ENCODE results near the gene HMCN1. TPM values are rescaled to one million over a fixed set of nuclear protein-coding genes. Genes with fewer than 3 reads are reported as not detected.

Gene HMCN1
- total RNA-seq, 5 donors from 2014 or later (not counting 1 experiment from before 2014, with no cell fraction given) = 0.05 to 0.23 (median 0.16) TPM

- H3K27me3 Mint-ChIP-seq = no peaks in the 10 kb centered on the region
- DNase-seq = no peak
- Histone ChIP-seq H3K9me3 (no peaks in the 10 kb centered on the region), H3K36me3 (ENCODE audit: control insufficient read depth in 2 of 2, extremely low read depth in 1 of 2, insufficient read depth in 1 of 2, low read length in 1 of 2) (no peaks in the 10 kb centered on the region), H3K4me1 (ENCODE audit: control insufficient read depth in 1 of 2, extremely low read depth in 1 of 2, insufficient read depth in 2 of 2, low read length in 2 of 2) (no peaks in the 10 kb centered on the region), H3K27me3 (replicated peaks in 1 of 2; ENCODE audit: control insufficient read depth in 2 of 2, extremely low read depth in 1 of 2, insufficient read depth in 2 of 2, low read length in 1 of 2) (peaks cover 0 to 2% of the 10 kb centered on the region in 2 experiments), H3K27ac (ENCODE audit: low read length) (no peak overlapping the region), H3K4me3 (ENCODE audit: control insufficient read depth in 1 of 2, extremely low read depth in 1 of 2, low read length in 1 of 2) (no peak overlapping the region)
- H3K27ac Mint-ChIP-seq = no peak overlapping the region
- no peak overlapping the region for H3K4me3 Mint-ChIP-seq
- H3K36me3 Mint-ChIP-seq = no peaks in the 10 kb centered on the region
- no peak for ATAC-seq (replicated peaks in 1 of 4)
- ChIA-PET CTCF (interaction anchor here in 1 of 2 donors (0.7 kb wide), 1 partner anchor 465 kb away, joined by 4 read pairs; no protein-coding TSS in a partner anchor), POLR2A (no interaction called here)
- H3K4me1 Mint-ChIP-seq = no peaks in the 10 kb centered on the region
- peaks cover 0 to 4% (median 0%) of the 10 kb centered on the region in 3 donors for H3K9me3 Mint-ChIP-seq
- WGBS (ENCODE audit: insufficient coverage) = 100% methylated on average over 1 of the region's 4 CpGs
Observed at GRCh38 chr1:185942961-185943360, 208.8 kb downstream of the HMCN1 start.

GRCh38 chr1:185956881-185957280 is 222.7 kb downstream of the HMCN1 start:
- ChIA-PET POLR2A (no interaction called here), CTCF (no interaction called here)
- no peaks in the 10 kb centered on the region for H3K36me3 ChIP-seq (ENCODE audit: control insufficient read depth in 2 of 2, extremely low read depth in 1 of 2, insufficient read depth in 1 of 2, low read length in 1 of 2)
- H3K27ac Mint-ChIP-seq = no peak overlapping the region
- H3K9me3 Mint-ChIP-seq = no peaks in the 10 kb centered on the region
- H3K27me3 ChIP-seq (replicated peaks in 1 of 2; ENCODE audit: control insufficient read depth in 2 of 2, extremely low read depth in 1 of 2, insufficient read depth in 2 of 2, low read length in 1 of 2) = no peaks in the 10 kb centered on the region
- H3K27me3 Mint-ChIP-seq = peaks cover 8 to 14% of the 10 kb centered on the region in 2 donors
- H3K9me3 ChIP-seq = no peaks in the 10 kb centered on the region
- DNase-seq = no peak
- no peak overlapping the region for H3K27ac ChIP-seq (ENCODE audit: low read length)
- no CpG with 5 or more reads among the region's 1 CpG for WGBS (ENCODE audit: insufficient coverage)
- no peaks in the 10 kb centered on the region for H3K4me1 Mint-ChIP-seq
- H3K4me3 Mint-ChIP-seq = no peak overlapping the region
- H3K4me3 ChIP-seq (ENCODE audit: control insufficient read depth in 1 of 2, extremely low read depth in 1 of 2, low read length in 1 of 2) = no peak overlapping the region
- no peak for ATAC-seq (replicated peaks in 1 of 4)
- H3K36me3 Mint-ChIP-seq = no peaks in the 10 kb centered on the region
- no peaks in the 10 kb centered on the region for H3K4me1 ChIP-seq (ENCODE audit: control insufficient read depth in 1 of 2, extremely low read depth in 1 of 2, insufficient read depth in 2 of 2, low read length in 2 of 2)

- ATAC-seq (replicated peaks in 1 of 4) = no peak
- H3K4me1 Mint-ChIP-seq = no peaks in the 10 kb centered on the region
Observed at GRCh38 chr1:185957441-185958363, 223.5 kb downstream of the HMCN1 start.

DNA sequence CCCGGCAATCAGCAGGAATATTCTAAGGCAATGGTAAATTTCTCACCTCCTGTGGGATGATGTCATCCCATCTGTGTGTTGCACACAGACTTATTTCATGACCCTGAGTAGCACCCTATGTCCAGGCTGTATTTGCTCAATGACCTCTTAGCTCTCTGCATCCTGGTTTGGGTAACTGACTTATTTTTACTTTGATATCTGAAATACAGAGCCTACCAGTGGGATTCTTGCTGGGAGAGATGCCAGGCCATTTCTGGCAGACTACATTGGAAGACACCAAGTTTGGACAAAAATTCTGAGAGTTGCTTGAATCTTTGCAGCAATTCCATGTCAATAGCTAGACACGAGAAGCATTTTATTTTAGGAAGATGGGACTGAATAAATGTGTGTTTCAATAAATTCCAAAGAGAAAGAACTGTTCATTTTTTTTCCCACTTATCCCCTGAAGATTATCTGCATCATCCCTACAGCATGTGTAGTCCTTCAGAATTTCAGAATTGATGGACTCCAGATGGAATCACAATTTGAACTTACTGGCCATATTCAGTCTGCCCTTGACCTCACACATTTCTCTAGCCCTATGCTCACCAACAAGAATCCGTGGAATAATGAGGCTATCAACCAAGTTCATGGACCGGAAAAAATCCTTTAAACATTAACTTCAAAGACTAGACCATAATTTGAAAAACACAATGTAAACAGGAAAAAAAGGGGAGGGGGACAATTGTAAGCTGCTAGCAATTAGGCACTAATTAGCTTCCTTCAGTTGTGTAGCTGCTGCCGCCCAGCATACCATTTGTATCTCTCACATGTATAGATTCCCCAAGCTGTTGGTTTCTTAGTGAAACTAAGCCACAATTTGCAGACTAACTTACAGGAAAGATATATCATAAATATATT is 226.5 kb downstream of the HMCN1 start:
- ATAC-seq (replicated peaks in 1 of 4) (no peak), DNase-seq (no peak)
- Histone ChIP-seq H3K4me1 (ENCODE audit: control insufficient read depth in 1 of 2, extremely low read depth in 1 of 2, insufficient read depth in 2 of 2, low read length in 2 of 2) (no peaks in the 10 kb centered on the region), H3K9me3 (no peaks in the 10 kb centered on the region), H3K27ac (ENCODE audit: low read length) (no peak overlapping the region), H3K4me3 (ENCODE audit: control insufficient read depth in 1 of 2, extremely low read depth in 1 of 2, low read length in 1 of 2) (no peak overlapping the region), H3K27me3 (replicated peaks in 1 of 2; ENCODE audit: control insufficient read depth in 2 of 2, extremely low read depth in 1 of 2, insufficient read depth in 2 of 2, low read length in 1 of 2) (no peaks in the 10 kb centered on the region), H3K36me3 (ENCODE audit: control insufficient read depth in 2 of 2, extremely low read depth in 1 of 2, insufficient read depth in 1 of 2, low read length in 1 of 2) (no peaks in the 10 kb centered on the region)
- no peak overlapping the region for H3K27ac Mint-ChIP-seq
- H3K9me3 Mint-ChIP-seq = no peaks in the 10 kb centered on the region
- H3K27me3 Mint-ChIP-seq = peaks cover 12 to 13% of the 10 kb centered on the region in 2 donors
- H3K36me3 Mint-ChIP-seq = no peaks in the 10 kb centered on the region
- H3K4me3 Mint-ChIP-seq = no peak overlapping the region
- no peaks in the 10 kb centered on the region for H3K4me1 Mint-ChIP-seq
- WGBS (ENCODE audit: insufficient coverage) = 100% methylated on average over 1 of the region's 5 CpGs
- ChIA-PET CTCF (interaction anchor here in 1 of 2 donors (0.8 kb wide), 1 partner anchor 17 kb away, joined by 3 read pairs; no protein-coding TSS in a partner anchor), POLR2A (no interaction called here)

More at GRCh38 chr1:185957441-185958363, 223.5 kb downstream of the HMCN1 start:
- Histone ChIP-seq H3K4me1 (ENCODE audit: control insufficient read depth in 1 of 2, extremely low read depth in 1 of 2, insufficient read depth in 2 of 2, low read length in 2 of 2) (no peaks in the 10 kb centered on the region), H3K27ac (ENCODE audit: low read length) (no peak overlapping the region), H3K27me3 (replicated peaks in 1 of 2; ENCODE audit: control insufficient read depth in 2 of 2, extremely low read depth in 1 of 2, insufficient read depth in 2 of 2, low read length in 1 of 2) (no peaks in the 10 kb centered on the region), H3K36me3 (ENCODE audit: control insufficient read depth in 2 of 2, extremely low read depth in 1 of 2, insufficient read depth in 1 of 2, low read length in 1 of 2) (no peaks in the 10 kb centered on the region), H3K4me3 (ENCODE audit: control insufficient read depth in 1 of 2, extremely low read depth in 1 of 2, low read length in 1 of 2) (no peak overlapping the region), H3K9me3 (no peaks in the 10 kb centered on the region)
- Mint-ChIP-seq H3K36me3 (no peaks in the 10 kb centered on the region), H3K27me3 (peaks cover 8 to 12% of the 10 kb centered on the region in 2 donors), H3K27ac (no peak overlapping the region), H3K9me3 (no peaks in the 10 kb centered on the region), H3K4me3 (no peak overlapping the region)
- 80% methylated on average over 1 of the region's 3 CpGs for WGBS (ENCODE audit: insufficient coverage)
- CTCF ChIA-PET = no interaction called here
- no peak for DNase-seq
- POLR2A ChIA-PET = no interaction called here

- Mint-ChIP-seq H3K27ac (no peak overlapping the region), H3K4me3 (no peak overlapping the region), H3K9me3 (no peaks in the 10 kb centered on the region), H3K36me3 (no peaks in the 10 kb centered on the region), H3K27me3 (peaks cover 12 to 18% of the 10 kb centered on the region in 2 donors), H3K4me1 (no peaks in the 10 kb centered on the region)
- Histone ChIP-seq H3K36me3 (ENCODE audit: control insufficient read depth in 2 of 2, extremely low read depth in 1 of 2, insufficient read depth in 1 of 2, low read length in 1 of 2) (no peaks in the 10 kb centered on the region), H3K4me3 (ENCODE audit: control insufficient read depth in 1 of 2, extremely low read depth in 1 of 2, low read length in 1 of 2) (no peak overlapping the region), H3K27me3 (replicated peaks in 1 of 2; ENCODE audit: control insufficient read depth in 2 of 2, extremely low read depth in 1 of 2, insufficient read depth in 2 of 2, low read length in 1 of 2) (no peaks in the 10 kb centered on the region), H3K4me1 (ENCODE audit: control insufficient read depth in 1 of 2, extremely low read depth in 1 of 2, insufficient read depth in 2 of 2, low read length in 2 of 2) (no peaks in the 10 kb centered on the region), H3K9me3 (no peaks in the 10 kb centered on the region), H3K27ac (ENCODE audit: low read length) (no peak overlapping the region)
- ChIA-PET POLR2A (interaction anchor here in 1 of 2 donors (0.6 kb wide), 1 partner anchor 203 kb away, joined by 3 read pairs; no protein-coding TSS in a partner anchor), CTCF (no interaction called here)
- no peak for DNase-seq
- ATAC-seq (replicated peaks in 1 of 4) = no peak
- WGBS (ENCODE audit: insufficient coverage) = 45% methylated on average over 1 of the region's 2 CpGs
Observed at GRCh38 chr1:185961664-185962063, 227.5 kb downstream of the HMCN1 start.

GRCh38 chr1:185964946-185965345 is 230.8 kb downstream of the HMCN1 start:
- Histone ChIP-seq H3K27me3 (replicated peaks in 1 of 2; ENCODE audit: control insufficient read depth in 2 of 2, extremely low read depth in 1 of 2, insufficient read depth in 2 of 2, low read length in 1 of 2) (no peaks in the 10 kb centered on the region), H3K27ac (ENCODE audit: low read length) (no peak overlapping the region), H3K4me3 (ENCODE audit: control insufficient read depth in 1 of 2, extremely low read depth in 1 of 2, low read length in 1 of 2) (no peak overlapping the region), H3K9me3 (no peaks in the 10 kb centered on the region), H3K36me3 (ENCODE audit: control insufficient read depth in 2 of 2, extremely low read depth in 1 of 2, insufficient read depth in 1 of 2, low read length in 1 of 2) (no peaks in the 10 kb centered on the region), H3K4me1 (ENCODE audit: control insufficient read depth in 1 of 2, extremely low read depth in 1 of 2, insufficient read depth in 2 of 2, low read length in 2 of 2) (no peaks in the 10 kb centered on the region)
- ChIA-PET CTCF (no interaction called here), POLR2A (no interaction called here)
- DNase-seq = no peak
- Mint-ChIP-seq H3K9me3 (no peaks in the 10 kb centered on the region), H3K27ac (no peak overlapping the region), H3K4me3 (no peak overlapping the region), H3K4me1 (no peaks in the 10 kb centered on the region), H3K36me3 (no peaks in the 10 kb centered on the region), H3K27me3 (peaks cover 13 to 24% of the 10 kb centered on the region in 2 donors)
- WGBS (ENCODE audit: insufficient coverage) = 49% methylated on average over 2 of the region's 3 CpGs
- no peak for ATAC-seq (replicated peaks in 1 of 4)

All from T-cell (primary cell).